GM12892 (cell line): ENCODE results near the gene POLR2B.

Experiments used
- POLR2A ChIP-seq: IDR thresholded peaks from 2 replicates; pipeline ENCODE4 v1.6.1; 2011; ENCODE audit warnings: low read depth, low read length, control low read depth
- POLR2AphosphoS5 ChIP-seq: IDR thresholded peaks from 2 replicates; pipeline ENCODE4 v1.6.1; 2011; ENCODE audit warnings: low read depth, low read length, control low read depth
- TAF1 ChIP-seq: IDR thresholded peaks from 2 replicates; pipeline ENCODE4 v1.6.1; 2011; ENCODE audit warnings: low read depth, mild to moderate bottlenecking, control low read depth, low read length, borderline replicate concordance

GRCh38 chr4:57053508-57053907 lies 74.8 kb downstream of the POLR2B start:
- TF ChIP-seq POLR2AphosphoS5 (no peak), POLR2A (no peak), TAF1 (no peak)
